Sigmoid colon (tissue), 4 donors: ENCODE results near the gene TRIM66.

Experiments used
- EP300 ChIP-seq, 4 donors: sonication (generic); formaldehyde crosslinking; IDR thresholded peaks; one replicate each; pipeline ENCODE4 v1.6.1; 2017; ENCODE audit warnings: antibody characterized with exemption in 4 of 4
- POLR2A ChIP-seq, 2 donors: fragments of 450-650 bp; IDR thresholded peaks; one replicate each; pipeline ENCODE4 v1.6.1; 2016; ENCODE audit warnings: antibody characterized with exemption in 2 of 2, mild to moderate bottlenecking in 2 of 2, moderate library complexity in 2 of 2
- POLR2AphosphoS5 ChIP-seq, 4 donors: sonication (generic); formaldehyde crosslinking; IDR thresholded peaks; one replicate each; pipeline ENCODE4 v1.6.1; 2017; ENCODE audit warnings: antibody characterized with exemption in 4 of 4
- TF ChIP-seq, protein P1 (sequence below), 4 experiments: fragments of 450-650 bp in 3 of 4; fragments of 200-600 bp in 1 of 4; IDR thresholded peaks; one replicate each; pipeline ENCODE4 v1.5.1; 2016 to 2019; ENCODE audit warnings: antibody characterized with exemption in 4 of 4, mild to moderate bottlenecking in 3 of 4, moderate library complexity in 2 of 4

GRCh38 chr11:8707541-8708191, 25.2 kb upstream of the TRIM66 start:
- TF ChIP-seq, protein P1, sequence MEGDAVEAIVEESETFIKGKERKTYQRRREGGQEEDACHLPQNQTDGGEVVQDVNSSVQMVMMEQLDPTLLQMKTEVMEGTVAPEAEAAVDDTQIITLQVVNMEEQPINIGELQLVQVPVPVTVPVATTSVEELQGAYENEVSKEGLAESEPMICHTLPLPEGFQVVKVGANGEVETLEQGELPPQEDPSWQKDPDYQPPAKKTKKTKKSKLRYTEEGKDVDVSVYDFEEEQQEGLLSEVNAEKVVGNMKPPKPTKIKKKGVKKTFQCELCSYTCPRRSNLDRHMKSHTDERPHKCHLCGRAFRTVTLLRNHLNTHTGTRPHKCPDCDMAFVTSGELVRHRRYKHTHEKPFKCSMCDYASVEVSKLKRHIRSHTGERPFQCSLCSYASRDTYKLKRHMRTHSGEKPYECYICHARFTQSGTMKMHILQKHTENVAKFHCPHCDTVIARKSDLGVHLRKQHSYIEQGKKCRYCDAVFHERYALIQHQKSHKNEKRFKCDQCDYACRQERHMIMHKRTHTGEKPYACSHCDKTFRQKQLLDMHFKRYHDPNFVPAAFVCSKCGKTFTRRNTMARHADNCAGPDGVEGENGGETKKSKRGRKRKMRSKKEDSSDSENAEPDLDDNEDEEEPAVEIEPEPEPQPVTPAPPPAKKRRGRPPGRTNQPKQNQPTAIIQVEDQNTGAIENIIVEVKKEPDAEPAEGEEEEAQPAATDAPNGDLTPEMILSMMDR (IDR thresholded peaks at IDR 0.05) = no peak
- no peak for TF ChIP-seq POLR2A (IDR thresholded peaks at IDR 0.05)
- TF ChIP-seq POLR2AphosphoS5 (IDR thresholded peaks at IDR 0.05) = peak; percentile 77 to 82 (median 78)
- TF ChIP-seq EP300 (IDR thresholded peaks at IDR 0.05) = peak in 2 of 4 donors; percentile 60 to 89
